Endothelial cell of hepatic sinusoid (primary cell): ENCODE data around the gene PRKAB1.

Experiments used
- in situ Hi-C: cut with HindIII; loops from 2 replicates; pipeline ENCODE4 v1.10.0; 2017; ENCODE audit warnings: low sequenced_read_pairs

PRKAB1 gene

GRCh38 chr12:119710965-119711551, 43.1 kb downstream of the PRKAB1 start:
- in situ Hi-C loops: no loop called here

- in situ Hi-C loops: no loop called here
These were observed 43.8 kb downstream of the PRKAB1 start for GRCh38 chr12:119711693-119712092.

GRCh38 chr12:119712721-119713120, 44.8 kb downstream of the PRKAB1 start:
- in situ Hi-C loops: no loop called here

GRCh38 chr12:119713551-119714031, 45.7 kb downstream of the PRKAB1 start:
- in situ Hi-C loops: no loop called here

- in situ Hi-C loops: no loop called here
These were observed 46.8 kb downstream of the PRKAB1 start for GRCh38 chr12:119714614-119715267.

GRCh38 chr12:119715268-119715620, 47.3 kb downstream of the PRKAB1 start:
- in situ Hi-C loops: no loop called here

GRCh38 chr12:119718141-119718540, 50.2 kb downstream of the PRKAB1 start:
- in situ Hi-C loops: no loop called here

GRCh38 chr12:119720349-119720748, 52.4 kb downstream of the PRKAB1 start:
- in situ Hi-C loops: no loop called here

GRCh38 chr12:119721306-119721705, 53.4 kb downstream of the PRKAB1 start:
- in situ Hi-C loops: no loop called here

GRCh38 chr12:119725523-119725922, 57.6 kb downstream of the PRKAB1 start:
- in situ Hi-C loops: no loop called here

GRCh38 chr12:119727600-119728443, 59.9 kb downstream of the PRKAB1 start:
- in situ Hi-C loops: no loop called here

GRCh38 chr12:119728444-119728745, 60.5 kb downstream of the PRKAB1 start:
- in situ Hi-C loops: no loop called here

GRCh38 chr12:119729871-119730270, 61.9 kb downstream of the PRKAB1 start:
- in situ Hi-C loops: no loop called here

- in situ Hi-C loops: no loop called here
These were observed 62.4 kb downstream of the PRKAB1 start for GRCh38 chr12:119730381-119730780.
